Measurements from ENCODE around the gene CIDEC. TPM values are rescaled to one million over a fixed set of nuclear protein-coding genes. Genes with fewer than 3 reads are reported as not detected.
A peak's percentile ranks its signal among the peaks of the same experiment; 100 is the strongest.

Gene CIDEC
- total RNA-seq, 4 donors from 2014 or later, result 0.26 to 1.1 TPM; not detected in 2

DNA sequence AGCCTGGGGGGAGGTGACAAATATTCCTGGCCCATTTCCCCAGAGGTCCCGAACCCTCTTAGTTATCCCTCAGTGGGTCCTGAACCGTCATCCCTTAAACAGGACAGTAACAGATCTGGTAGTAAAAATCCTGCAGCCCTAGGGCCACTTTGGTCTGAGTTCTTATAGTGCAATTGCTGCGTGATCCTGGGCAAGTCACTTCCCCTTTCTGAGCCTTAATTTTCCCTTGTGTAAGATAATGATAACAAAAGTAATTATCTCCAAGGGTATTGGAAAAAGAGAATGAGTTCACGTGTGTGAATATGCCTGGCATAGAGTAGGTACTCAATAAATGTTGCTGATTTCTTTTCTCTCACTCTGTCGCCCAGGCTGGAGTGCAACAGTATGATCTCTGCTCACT, 7.4 kb upstream of the CIDEC start:
- Histone ChIP-seq H3K4me1 (peaks cover 0 to 4% of the 10 kb centered on the region in 2 donors), H3K27me3 (no peaks in the 10 kb centered on the region), H3K27ac (no peak overlapping the region), H3K36me3 (no peaks in the 10 kb centered on the region), H3K9me3 (no peaks in the 10 kb centered on the region), H3K4me3 (no peak overlapping the region)
- intact Hi-C loops (cut with DNase I; ENCODE audit: low total_unique reads), result no loop called here
- no peak for DNase-seq
- TF ChIP-seq, protein P1, sequence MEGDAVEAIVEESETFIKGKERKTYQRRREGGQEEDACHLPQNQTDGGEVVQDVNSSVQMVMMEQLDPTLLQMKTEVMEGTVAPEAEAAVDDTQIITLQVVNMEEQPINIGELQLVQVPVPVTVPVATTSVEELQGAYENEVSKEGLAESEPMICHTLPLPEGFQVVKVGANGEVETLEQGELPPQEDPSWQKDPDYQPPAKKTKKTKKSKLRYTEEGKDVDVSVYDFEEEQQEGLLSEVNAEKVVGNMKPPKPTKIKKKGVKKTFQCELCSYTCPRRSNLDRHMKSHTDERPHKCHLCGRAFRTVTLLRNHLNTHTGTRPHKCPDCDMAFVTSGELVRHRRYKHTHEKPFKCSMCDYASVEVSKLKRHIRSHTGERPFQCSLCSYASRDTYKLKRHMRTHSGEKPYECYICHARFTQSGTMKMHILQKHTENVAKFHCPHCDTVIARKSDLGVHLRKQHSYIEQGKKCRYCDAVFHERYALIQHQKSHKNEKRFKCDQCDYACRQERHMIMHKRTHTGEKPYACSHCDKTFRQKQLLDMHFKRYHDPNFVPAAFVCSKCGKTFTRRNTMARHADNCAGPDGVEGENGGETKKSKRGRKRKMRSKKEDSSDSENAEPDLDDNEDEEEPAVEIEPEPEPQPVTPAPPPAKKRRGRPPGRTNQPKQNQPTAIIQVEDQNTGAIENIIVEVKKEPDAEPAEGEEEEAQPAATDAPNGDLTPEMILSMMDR (IDR thresholded peaks at IDR 0.05), result no peak
- no peak for TF ChIP-seq POLR2A (IDR thresholded peaks at IDR 0.05)

DNA sequence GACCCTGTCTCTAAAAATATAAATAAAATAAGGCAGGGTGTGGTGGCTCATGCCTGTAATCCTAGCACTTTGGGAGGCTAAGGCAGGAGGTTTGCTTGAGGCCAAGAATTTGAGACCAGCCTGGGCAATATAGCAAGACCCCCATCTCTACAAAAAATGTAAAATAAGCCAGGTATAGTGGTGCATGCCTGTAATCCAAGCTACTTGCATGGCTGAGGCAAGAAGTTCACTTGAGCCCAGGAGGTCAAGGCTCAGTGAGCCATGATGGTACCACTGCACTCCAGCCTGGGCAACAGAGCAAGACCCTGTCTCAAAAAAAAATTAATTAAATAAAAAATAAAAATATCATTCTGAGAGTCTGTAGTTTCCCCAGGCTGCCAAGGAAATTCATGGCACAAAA, 6.3 kb upstream of the CIDEC start:
- Histone ChIP-seq H3K36me3 (no peaks in the 10 kb centered on the region), H3K9me3 (no peaks in the 10 kb centered on the region), H3K4me3 (no peak overlapping the region), H3K27me3 (no peaks in the 10 kb centered on the region), H3K27ac (no peak overlapping the region), H3K4me1 (peaks cover 0 to 3% of the 10 kb centered on the region in 2 donors)
- intact Hi-C loops (cut with DNase I; ENCODE audit: low total_unique reads), result no loop called here
- no peak for DNase-seq
- no peak for TF ChIP-seq POLR2A (IDR thresholded peaks at IDR 0.05)
- TF ChIP-seq, protein P1 (IDR thresholded peaks at IDR 0.05), result no peak

DNA sequence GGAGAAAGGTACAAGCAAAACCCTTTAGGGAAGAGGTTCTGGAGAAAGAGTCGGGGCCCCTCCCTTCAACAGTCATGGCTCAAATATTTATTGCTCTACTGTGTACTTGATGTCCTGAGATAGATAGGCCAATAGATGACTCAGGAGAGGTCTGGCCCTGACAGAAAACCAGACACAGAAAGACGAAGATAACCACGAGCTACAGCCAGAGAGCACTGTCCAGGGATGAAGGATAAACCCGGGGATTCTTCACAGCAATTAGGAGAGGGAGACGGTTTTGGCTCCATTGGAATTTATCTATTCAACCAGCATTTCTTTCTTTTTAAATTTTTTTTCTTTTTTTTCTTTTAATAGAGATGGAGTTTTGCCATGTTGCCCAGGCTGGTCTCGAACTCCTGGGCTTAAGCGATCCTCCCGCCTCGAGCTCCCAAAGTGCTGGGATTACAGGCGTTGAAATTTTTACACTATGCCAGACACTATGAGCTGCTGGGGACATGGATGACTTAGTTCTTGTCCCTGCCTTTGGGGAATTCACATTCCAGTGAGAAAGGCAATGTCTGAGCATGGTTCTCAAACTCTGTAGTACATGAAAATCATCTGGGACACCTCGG, 4.6 kb upstream of the CIDEC start:
- Histone ChIP-seq H3K4me1 (peaks cover 0 to 3% of the 10 kb centered on the region in 2 donors), H3K27ac (peak overlapping the region; percentile 81 to 86)
- TF ChIP-seq, protein P1 (IDR thresholded peaks at IDR 0.05), result peak in 1 of 4 experiments; percentile 16
- no peak for TF ChIP-seq POLR2A (IDR thresholded peaks at IDR 0.05)

DNA sequence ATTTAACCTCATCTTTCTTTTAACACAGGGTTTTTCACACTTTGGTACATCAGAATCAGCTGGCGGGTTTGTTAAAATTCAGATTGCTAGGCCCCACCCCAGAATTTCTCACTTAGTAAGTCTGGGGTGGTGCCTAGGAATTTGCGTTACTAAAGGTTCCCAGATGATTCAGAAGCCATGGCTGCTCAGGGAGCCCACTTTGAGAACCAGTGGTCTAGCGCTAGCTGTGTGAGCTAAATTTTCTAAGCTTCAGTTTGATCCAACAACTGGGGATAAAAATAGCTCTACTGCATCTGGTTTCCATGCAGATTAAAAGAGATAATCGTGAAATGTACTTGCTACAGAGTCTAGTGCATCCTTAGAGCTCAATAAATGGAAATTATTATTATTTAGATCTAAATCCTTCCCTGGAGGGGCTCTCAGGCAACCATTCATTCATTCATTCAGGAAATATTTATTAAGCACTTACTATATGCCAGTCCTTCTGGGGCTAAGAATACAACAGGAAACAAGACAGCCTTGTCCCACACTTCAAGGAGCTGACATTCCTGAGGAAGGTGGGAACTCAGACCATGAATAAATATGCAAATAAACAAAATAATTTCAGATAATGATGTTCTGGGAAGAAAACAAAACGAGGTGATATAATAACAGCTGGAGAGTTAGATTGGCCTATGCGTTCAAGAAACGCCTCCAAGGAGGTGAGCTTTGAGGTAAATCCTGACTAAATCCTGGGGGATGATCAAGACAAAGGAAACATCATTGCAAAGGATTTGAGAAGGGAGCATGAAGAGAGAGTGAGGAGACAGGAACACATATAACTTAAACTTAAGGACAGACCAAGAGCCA, 3.9 kb upstream of the CIDEC start:
- peak in 1 of 2 donors; percentile 53 for DNase-seq
- Histone ChIP-seq H3K36me3 (no peaks in the 10 kb centered on the region), H3K4me3 (no peak overlapping the region), H3K4me1 (peaks cover 0 to 5% of the 10 kb centered on the region in 2 donors), H3K27ac (peak overlapping the region; percentile 81 to 86), H3K9me3 (no peaks in the 10 kb centered on the region), H3K27me3 (no peaks in the 10 kb centered on the region)
- intact Hi-C loops (cut with DNase I; ENCODE audit: low total_unique reads), result no loop called here
- TF ChIP-seq, protein P1 (IDR thresholded peaks at IDR 0.05), result no peak
- no peak for TF ChIP-seq POLR2A (IDR thresholded peaks at IDR 0.05)

More for the DNA sequence above, 4.6 kb upstream of the CIDEC start:
- peak; percentile 48 to 82 for DNase-seq
- H3K9me3 ChIP-seq, result no peaks in the 10 kb centered on the region
- no peaks in the 10 kb centered on the region for H3K27me3 ChIP-seq
- intact Hi-C loops (cut with DNase I; ENCODE audit: low total_unique reads), result no loop called here
- H3K4me3 ChIP-seq, result no peak overlapping the region
- H3K36me3 ChIP-seq, result no peaks in the 10 kb centered on the region

DNA sequence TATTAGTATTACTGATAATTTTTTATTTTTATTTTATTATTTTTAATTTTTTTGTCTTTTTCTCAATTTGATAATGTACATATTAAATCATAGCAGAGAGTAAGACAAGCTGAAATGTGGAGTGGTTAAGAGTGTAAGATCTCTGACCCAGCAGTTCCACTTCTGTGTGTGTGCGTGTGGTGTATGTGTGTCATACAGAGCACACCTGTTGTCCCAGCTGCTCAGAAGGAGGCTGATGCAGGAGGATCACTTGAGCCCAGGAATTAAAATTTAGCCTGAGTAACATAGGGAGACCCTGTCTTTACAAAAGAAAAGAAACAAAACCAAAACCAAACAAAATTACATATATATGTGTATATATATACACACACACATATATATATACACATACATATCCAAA, 1.4 kb upstream of the CIDEC start:
- no peak overlapping the region for H3K4me3 ChIP-seq
- no peaks in the 10 kb centered on the region for H3K27me3 ChIP-seq
- H3K4me1 ChIP-seq, result peaks cover 0 to 5% of the 10 kb centered on the region in 2 donors
- peak overlapping the region in 1 of 2 donors; percentile 82 for H3K27ac ChIP-seq
- intact Hi-C loops (cut with DNase I; ENCODE audit: low total_unique reads), result no loop called here
- H3K9me3 ChIP-seq, result no peaks in the 10 kb centered on the region
- no peak for DNase-seq
- TF ChIP-seq, protein P1 (IDR thresholded peaks at IDR 0.05), result no peak
- TF ChIP-seq POLR2A (IDR thresholded peaks at IDR 0.05), result no peak
- H3K36me3 ChIP-seq, result no peaks in the 10 kb centered on the region
